ENCODE results near the gene UBTD2. TPM values are rescaled to one million over a fixed set of nuclear protein-coding genes. Genes with fewer than 3 reads are reported as not detected.

The UBTD2 gene
- total RNA-seq, 1 experiment from 2014 or later: 22.7 TPM

- no peak for ATAC-seq
- POLR2A ChIA-PET: interaction anchor here (0.6 kb wide), 1 partner anchor 12 kb away, joined by 3 read pairs; no protein-coding TSS in a partner anchor
- CTCF ChIA-PET: interaction anchor here (0.7 kb wide), 1 partner anchor 159 kb away, joined by 3 read pairs; no protein-coding TSS in a partner anchor
- no peak overlapping the region for H3K27ac Mint-ChIP-seq
- peaks cover 6% of the 10 kb centered on the region for H3K9me3 Mint-ChIP-seq
- no peak for DNase-seq (ENCODE audit: low spot score)
- peaks cover 3% of the 10 kb centered on the region; the same call in 1 of the 2 replicates for H3K36me3 Mint-ChIP-seq
- peaks cover 4% of the 10 kb centered on the region; the same call in 1 of the 2 replicates for H3K4me1 Mint-ChIP-seq
- no peak overlapping the region for H3K4me3 Mint-ChIP-seq
- H3K27me3 Mint-ChIP-seq (ENCODE audit: low read depth): peaks cover 2% of the 10 kb centered on the region; the same call in 1 of the 2 replicates
- TF ChIP-seq CBFB (CRISPR knock-in tag; IDR thresholded peaks at IDR 0.05; ENCODE audit: low read depth): no peak
- no peak for TF ChIP-seq ZNF416 (CRISPR knock-in tag; IDR thresholded peaks at IDR 0.05)
- TF ChIP-seq ZNF232 (CRISPR knock-in tag; IDR thresholded peaks at IDR 0.05): no peak
- no peak for TF ChIP-seq ZMAT4 (CRISPR knock-in tag; IDR thresholded peaks at IDR 0.05)
- TF ChIP-seq ATF6 (CRISPR knock-in tag; IDR thresholded peaks at IDR 0.05): no peak
- no peak for TF ChIP-seq RELA (CRISPR knock-in tag; IDR thresholded peaks at IDR 0.05; ENCODE audit: borderline replicate concordance)
- no peak for TF ChIP-seq KAT7 (CRISPR knock-in tag; IDR thresholded peaks at IDR 0.05; ENCODE audit: borderline replicate concordance)
- no peak for TF ChIP-seq JUN (CRISPR knock-in tag; IDR thresholded peaks at IDR 0.05)
- TF ChIP-seq MLX (CRISPR knock-in tag; IDR thresholded peaks at IDR 0.05): no peak
- no peak for TF ChIP-seq FOXP1 (CRISPR knock-in tag; IDR thresholded peaks at IDR 0.05; ENCODE audit: borderline replicate concordance)
- TF ChIP-seq ERG (CRISPR knock-in tag; IDR thresholded peaks at IDR 0.05): no peak
- no peak for TF ChIP-seq STAT6 (CRISPR knock-in tag; conservative IDR thresholded peaks at IDR 0.05; ENCODE audit: low read depth)
- no peak for TF ChIP-seq FOXJ3 (CRISPR knock-in tag; IDR thresholded peaks at IDR 0.05; ENCODE audit: borderline replicate concordance)
- TF ChIP-seq TCF7 (CRISPR knock-in tag; IDR thresholded peaks at IDR 0.05; ENCODE audit: low read depth): no peak
- TF ChIP-seq HMGXB4 (CRISPR knock-in tag; IDR thresholded peaks at IDR 0.05): no peak
- TF ChIP-seq ZNF219 (CRISPR knock-in tag; IDR thresholded peaks at IDR 0.05; ENCODE audit: borderline replicate concordance): no peak
- no peak for TF ChIP-seq ATF1 (CRISPR knock-in tag; IDR thresholded peaks at IDR 0.05)
- TF ChIP-seq ESRRA (CRISPR knock-in tag; IDR thresholded peaks at IDR 0.05; ENCODE audit: borderline replicate concordance): no peak
- no peak for TF ChIP-seq ZNF423 (CRISPR knock-in tag; IDR thresholded peaks at IDR 0.05)
Measured at GRCh38 chr5:172311026-172311425, 27.5 kb upstream of the UBTD2 start.

Data from WTC11 (cell line).